ENCODE results near the gene TRAP1.
"Not testable (repeated sequence)": the region's sequence is repeated elsewhere in the genome, so short reads cannot be mapped to it uniquely, and the experiment has no call there.

The TRAP1 gene

GRCh38 chr16:3735541-3735940 is 18.2 kb upstream of the TRAP1 start:
- no peak for DNase-seq

- DNase-seq, result no peak
Measured at GRCh38 chr16:3734758-3735221, 17.5 kb upstream of the TRAP1 start.

DNA sequence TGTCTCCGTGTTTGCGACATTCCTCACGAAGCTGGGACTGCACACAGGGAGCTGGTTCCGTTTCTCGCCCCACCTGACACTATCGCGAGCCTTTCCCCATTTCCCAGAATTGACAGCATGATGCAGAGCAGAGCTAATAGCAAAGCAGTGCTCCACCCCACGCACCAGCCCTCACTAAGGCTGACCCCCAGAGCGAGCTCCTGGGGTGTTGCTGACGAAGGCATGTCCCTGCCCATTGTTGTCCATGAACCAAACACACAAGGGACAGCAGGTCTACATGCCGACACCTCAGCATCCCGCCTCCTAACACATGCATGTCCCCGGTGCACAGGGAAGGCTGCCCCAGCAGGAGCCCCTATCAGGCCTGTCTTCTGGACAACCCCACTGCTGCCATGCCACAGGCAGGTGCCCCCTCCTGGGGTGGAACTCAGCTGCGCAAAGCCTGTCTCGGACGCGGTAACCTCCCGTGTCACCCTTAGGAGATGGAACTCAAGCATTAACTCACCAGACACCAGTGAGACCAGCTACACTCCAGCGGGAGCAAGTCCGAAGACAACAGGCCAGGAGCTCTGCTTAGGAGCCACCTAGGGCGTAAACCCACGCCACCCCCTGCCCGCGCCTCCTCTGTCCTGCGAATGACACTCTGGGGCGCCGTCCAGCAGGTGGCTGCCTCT is 16.9 kb upstream of the TRAP1 start:
- DNase-seq, result no peak

- no peak for DNase-seq
Measured at GRCh38 chr16:3732171-3732570, 14.8 kb upstream of the TRAP1 start.

DNA sequence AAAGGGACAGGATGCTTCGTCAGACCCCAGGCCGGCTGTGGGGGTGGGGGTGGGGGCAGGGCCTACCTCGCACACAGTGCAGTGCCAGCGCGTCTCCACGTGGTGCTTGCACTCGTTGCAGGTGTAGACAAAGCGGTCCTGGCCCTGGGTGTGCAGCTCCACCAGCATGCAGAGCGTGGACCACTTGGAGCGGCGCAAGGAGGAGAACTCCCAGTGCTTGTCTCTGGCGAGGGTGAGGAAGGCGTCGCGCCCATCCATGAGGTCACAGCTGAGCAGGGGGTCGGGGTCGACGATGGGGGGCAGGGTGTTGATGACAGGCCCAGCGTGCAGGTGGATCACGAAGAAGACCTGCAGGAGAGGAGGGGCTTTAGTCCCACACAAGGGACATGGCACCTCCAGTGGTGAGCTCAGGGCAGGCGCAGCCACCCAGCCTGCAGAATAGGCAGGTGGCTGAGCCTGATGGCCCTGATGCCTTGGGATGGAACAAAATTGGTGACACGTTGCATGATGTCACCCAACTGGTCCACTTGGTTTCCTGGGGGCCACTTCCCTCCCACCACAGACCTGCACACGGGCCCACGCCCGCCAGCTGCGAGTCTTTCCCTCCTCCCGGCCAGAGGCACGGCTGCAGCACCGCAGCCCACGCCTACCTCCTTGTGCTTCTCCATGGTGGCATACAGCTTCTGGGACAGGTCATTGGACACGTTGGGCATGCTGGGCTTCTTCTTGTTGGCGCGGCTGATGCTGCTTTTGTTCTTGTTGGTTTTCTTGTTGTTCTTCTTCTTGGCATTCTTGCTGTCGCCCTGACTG is 14.0 kb upstream of the TRAP1 start:
- DNase-seq, result no peak

GRCh38 chr16:3730161-3731125 is 13.1 kb upstream of the TRAP1 start:
- DNase-seq, result no peak

DNA sequence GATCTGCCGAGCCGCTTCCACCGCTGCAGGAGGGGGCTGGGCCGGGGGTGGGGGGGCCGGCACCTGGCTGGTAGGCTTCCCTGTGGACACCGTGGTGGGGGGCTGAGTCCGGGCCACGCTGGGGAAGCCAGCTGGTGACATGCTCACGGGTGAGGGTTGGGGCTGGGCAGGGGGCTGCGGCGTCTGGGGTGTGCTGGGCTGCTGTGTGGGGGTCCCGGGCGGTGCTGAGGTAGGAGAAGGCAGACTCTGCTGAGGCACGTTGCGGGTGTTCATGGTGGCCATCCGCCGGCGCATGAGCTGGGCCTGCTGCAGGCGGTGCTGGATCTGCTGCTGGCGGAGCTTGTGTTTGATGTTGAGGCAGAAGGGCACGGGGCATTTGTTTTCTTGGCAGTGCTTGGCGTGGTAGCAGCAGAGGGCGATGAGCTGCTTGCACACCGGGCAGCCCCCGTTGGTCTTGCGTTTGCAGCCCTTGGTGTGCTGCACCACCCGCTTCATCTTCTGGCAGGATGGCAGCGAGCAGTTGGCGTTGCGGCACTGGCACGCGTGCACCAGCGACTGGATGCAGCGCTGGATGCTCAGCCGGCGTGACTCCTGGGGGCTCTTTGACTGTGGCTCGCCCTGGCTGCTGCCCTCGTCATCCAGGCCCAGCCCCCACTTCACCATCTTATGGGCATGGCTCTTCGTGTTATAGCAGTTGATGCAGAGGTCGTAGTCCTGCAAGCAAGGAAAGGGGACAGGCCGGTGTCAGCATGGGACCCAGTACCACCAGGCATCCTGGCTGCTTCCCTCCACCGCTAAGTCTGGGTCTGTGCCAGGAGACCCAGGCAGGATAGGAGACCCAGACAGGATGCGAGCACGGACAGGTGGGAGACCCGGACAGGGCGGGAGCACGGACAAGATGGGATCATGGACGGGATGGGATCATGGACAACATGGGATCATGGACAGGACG is 12.1 kb upstream of the TRAP1 start:
- DNase-seq, result no peak

DNA sequence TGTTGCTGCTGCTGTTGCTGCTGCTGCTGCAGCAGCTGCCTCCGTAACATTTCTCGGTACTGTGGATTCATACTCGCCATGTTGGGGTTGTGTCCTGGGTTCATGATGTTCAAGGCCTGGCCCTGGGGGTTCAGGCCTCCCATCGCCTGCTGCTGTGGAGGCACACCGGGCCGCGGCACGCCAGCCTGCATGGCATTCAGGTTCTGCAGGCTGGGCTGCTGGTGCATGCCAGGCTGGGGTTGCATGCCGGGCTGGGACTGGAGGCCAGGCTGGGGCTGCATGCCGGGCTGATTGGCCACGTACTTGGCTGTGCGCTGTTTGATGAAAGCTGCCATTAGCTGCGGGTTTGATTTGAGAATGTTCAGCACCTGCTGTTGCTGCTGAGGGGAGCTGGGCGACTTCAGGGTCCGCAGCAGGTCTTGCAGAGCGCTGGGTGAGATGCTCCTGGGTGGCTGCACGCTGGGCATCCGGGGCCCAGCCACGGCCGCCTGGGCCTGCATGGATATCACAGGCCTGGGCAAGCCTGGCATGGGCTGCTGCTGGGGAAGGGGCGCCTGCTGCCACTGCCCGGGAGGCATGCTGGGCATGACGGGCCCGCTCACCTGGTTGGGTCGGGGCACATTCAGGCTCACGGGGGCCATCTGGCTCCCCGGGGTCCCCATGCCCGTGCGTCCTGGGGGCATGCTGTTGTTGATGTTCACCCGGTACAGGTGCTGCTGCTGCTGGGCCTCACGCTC is 11.3 kb upstream of the TRAP1 start:
- no peak for DNase-seq

- DNase-seq, result no peak
Measured at GRCh38 chr16:3727806-3728381, 10.6 kb upstream of the TRAP1 start.

DNA sequence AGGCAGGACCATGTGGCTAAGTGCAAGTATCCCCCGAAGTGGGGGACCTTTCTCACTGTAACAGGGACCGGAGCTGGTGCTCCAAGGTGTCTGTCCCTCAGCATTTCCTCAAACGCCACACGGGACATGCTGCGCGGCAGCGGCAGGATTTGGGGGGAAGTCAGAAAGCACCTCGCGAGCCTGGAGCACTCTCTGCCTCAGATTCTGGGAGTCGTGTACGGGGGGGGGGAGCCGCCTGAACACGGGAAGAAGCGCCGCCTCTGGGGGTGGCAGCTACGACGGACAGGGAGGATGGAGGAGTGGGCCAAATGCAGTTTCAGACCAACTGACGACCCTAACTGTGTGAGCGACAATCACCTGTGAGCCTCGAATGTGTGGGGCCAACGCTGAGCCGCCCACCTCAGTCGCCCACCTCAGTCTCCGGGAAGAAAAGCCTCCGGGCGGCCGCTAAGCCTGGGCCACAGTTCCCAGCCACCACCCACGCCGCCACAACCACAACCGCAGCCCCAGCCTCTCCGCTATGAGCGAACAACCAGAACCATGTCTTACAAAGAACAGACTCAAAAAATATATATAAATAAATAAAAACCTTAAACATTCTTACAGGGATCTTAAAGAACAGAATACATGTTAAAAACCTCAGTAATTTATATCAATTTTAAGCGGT is 8.8 kb upstream of the TRAP1 start:
- no peak for DNase-seq

DNA sequence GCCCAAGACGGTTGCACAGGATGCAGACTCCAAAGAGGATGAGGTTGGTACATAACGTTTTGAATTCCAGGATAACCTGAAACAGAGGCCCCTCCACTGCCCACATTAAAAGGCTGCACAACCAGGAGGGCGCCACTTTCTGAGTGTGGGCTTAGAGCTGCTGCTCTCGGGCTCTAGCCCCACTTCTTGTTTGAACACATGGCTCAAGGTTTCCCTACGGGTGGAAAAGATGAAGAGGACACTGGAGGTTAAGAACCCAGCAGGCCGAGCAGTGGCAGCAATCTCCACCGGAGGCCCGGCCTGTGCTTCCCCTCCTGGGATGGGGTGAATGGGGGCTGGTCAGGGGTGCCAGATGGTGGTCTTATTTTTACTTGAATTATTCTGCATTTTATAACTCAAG is 8.0 kb upstream of the TRAP1 start:
- DNase-seq, result no peak

GRCh38 chr16:3722508-3722907 is 5.2 kb upstream of the TRAP1 start:
- DNase-seq, result no peak

GRCh38 chr16:3720418-3720817 is 3.1 kb upstream of the TRAP1 start:
- DNase-seq, result no peak

DNA sequence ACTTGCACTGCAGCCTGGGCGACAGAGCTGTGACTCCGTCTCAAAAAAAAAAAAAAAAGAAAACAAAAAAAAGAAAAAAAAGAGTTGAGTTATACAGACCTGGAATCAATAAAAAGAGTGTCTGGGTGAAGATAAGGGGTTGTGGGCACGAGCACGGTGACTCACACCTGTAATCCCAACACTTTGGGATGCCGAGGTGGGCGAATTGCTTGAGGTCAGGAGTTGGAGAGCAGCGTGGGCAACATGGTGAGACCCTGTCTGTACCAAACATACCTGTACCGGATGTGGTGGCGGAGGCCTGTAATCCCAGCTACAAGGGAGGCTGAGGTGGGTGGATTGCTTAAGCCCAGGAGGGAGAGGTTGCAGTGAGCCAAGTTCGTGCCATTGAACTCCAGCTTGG is 1.3 kb upstream of the TRAP1 start:
- no peak for DNase-seq

DNA sequence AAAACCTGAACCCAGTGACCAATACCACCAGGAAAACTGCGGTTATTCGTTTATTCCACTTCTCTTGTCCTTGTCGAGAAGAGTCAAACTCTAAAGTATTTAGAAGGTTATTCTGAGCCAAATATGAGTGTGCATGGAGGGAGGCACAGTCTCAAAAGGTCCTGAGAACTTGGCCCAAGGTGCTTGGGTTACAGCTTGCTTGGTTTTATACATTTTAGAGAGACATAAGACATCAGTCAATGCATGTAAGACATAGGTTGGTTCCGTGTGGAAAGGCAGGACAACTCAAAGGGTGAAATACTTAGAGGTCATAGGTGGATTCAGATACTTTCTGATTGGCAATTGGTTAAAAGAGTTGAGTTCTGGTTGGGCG is 681 bp upstream of the TRAP1 start:
- no peak for DNase-seq

GRCh38 chr16:3716831-3717234 is 491 bp downstream of the TRAP1 start:
- DNase-seq, result peak; percentile 26

DNA sequence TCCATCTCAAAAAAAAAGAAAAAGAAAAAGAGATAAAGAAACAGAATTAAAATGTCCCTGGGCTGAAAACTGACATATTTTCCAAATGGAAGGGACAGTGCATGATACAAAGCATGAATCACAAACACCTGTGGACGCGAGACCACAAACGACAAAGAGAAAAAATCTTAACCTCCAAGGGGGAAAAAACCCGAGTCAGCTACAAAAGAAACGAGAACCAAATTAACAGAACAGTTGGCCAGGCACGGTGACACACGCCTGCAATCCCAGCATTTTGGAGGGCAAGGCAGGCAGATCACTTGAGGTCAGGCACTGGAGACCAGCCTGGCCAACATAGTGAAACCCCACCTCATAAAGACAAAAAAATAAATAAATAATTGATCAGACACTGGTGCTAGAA is 1.9 kb downstream of the TRAP1 start:
- no peak for DNase-seq

DNA sequence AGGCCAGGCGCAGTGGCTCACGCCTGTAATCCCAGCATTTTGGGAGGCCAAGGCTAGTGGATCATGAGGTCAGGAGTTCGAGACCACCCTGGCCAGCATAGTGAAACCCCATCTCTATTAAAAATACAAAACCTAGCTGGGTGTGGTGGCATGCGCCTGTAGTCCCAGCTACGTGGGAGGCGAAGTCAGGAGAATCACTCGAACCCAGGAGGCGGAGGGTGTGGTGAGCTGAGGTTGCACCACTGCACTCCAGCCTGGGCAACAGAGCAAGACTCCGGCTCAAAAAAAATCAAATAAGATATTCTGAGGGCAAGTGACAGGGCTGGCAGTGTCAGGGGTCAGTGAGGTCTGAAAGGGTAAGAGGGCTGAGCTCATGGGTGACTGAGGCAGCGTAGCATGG is 2.9 kb downstream of the TRAP1 start:
- DNase-seq, result not testable (repeated sequence)

GRCh38 chr16:3713587-3714242 is 3.6 kb downstream of the TRAP1 start:
- DNase-seq, result no peak

DNA sequence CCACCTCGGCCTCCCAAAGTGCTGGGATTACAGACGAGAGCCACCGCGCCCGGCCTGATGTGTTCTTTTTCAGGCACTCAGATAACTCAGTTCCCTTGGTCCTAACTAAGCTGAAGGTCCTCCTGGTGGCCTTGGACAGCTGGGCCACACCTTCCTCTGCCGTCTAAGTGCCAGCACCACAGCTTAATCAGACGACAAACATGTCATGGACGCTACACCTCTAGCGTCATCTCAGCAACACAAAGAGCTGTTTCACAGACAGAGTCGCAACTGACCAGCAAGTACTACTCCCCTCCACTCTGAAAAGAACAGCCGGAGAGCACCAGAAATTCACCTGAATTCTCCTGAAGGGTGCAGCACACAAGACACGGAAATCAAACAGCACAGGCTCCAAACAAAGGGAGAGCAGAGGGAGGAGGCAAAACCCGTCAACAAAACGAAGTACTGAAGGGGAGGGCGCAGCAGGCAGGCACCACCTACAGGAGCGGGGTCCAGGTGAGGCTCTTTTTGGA is 4.4 kb downstream of the TRAP1 start:
- DNase-seq, result no peak

All from COR-L47 (cell line).